GM19463 (cell line): Measurements from ENCODE around the gene ARHGAP42.
"Not testable (repeated sequence)": the region's sequence is repeated elsewhere in the genome, so short reads cannot be mapped to it uniquely, and the experiment has no call there.

ENCODE experiments used
- ATAC-seq: cut with Tn5 transposase; IDR thresholded peaks from one replicate; pipeline ENCODE4 v1.9.1; 2021; ENCODE audit warnings: mild to moderate bottlenecking, moderate library complexity; ENCODE audit not compliant: unreplicated experiment

Gene ARHGAP42

DNA sequence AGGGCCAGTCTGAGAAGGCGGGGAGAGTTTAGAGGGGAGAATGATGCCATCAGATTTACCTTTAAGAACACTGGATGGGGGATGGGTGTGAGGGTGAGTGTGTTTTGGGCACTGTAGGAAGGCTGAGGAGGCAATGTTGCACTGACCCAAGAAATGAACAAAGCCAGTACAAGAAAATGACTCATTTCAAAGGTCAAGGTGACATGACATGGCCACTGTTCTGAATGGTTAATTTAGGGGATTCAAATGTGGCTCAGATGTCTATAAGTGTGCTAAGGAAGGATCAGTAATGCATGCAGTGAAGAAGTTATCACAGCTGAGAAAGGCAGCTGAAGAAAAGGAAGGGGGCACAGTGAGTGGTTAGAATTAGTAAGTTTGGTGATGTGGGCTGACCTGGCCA is 312.7 kb downstream of the ARHGAP42 start:
- no peak for ATAC-seq

DNA sequence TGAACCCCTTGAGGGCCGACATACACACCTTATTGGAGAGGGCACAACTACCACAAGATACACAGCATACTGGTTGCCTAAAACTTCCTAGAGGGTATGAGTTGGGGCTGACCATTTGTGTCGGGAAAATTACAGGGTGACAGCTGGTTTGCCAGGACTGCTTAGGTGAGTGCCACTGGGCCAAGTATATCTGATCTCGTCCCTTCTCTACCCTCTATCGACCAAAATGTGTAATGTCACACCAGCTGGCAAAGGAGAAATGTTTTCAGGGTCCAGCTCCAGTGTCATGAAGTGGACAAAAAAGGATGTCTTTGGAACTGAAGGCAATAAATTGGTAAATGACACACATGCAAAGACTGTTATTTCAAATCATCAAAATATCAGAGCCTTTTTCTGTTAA is 316.4 kb downstream of the ARHGAP42 start:
- peak; percentile 46 for ATAC-seq

DNA sequence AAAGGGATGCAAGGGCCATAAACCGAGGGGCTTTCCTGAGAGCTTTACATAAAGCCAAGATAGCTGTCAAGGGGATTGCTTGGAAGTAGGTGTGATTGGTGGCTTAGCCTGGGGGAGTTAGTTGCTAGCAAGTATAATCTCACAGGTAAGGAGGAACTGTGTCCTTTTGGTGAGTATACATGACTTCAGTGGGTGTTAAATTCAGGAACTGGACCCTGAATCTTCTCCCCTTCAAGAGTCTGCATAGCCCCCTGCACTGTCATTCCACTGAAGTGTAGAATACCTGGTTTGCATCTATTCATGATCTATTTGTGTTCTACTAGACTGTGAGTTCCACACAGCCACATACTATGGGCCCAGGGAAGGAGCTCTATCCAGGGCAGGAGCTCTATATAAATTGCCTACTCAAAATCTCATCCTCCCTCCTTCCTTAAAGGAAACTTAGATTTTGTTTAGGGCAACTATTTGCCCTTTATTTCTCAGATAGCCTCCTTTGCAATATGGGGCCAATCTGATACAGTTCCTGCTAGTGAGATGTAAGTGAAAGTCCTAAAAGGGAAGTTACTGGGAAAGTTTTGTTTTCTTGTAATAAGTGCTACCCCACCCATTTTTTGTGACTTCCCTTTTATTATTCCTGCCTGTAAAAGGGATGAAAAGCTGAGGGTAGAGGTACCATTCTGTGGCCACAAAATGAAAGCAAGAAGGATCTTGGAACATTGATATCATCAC is 322.0 kb downstream of the ARHGAP42 start:
- ATAC-seq: no peak

DNA sequence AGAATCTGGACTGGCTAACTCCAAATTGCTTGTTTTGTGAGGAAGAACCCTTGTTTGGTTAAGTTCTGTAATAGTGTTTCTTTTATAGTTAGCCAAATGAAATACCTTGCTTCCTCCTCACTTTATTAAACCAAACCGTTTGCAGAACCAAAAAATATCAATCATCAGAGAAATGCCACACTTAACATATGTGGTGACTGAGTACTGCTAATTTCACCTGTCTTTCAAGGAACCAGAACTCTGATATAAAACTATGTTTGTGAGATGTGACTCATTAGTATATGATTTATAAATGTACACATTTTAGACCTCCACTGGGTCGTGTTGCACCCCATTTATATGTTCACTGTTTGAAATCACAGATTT is 322.6 kb downstream of the ARHGAP42 start:
- ATAC-seq: no peak

DNA sequence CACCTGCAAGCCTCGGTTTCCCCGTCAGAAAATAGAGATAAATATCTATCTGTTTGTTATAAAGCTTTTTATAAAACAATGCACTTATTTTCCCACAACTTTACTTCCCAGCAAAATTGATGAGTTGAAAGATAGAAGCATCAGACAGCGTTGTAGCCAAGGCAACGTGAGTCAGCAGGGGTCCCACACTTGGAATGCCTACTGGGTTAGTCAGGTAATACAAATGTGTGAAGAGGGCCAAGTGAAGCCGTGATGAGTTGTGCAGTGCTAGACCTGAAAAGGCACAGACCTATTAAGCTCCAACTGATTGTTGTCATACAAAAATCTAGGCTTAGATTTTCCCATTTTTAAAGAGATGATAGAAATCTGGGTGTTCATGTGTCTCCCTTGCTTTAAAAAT is 323.8 kb downstream of the ARHGAP42 start:
- ATAC-seq: no peak

DNA sequence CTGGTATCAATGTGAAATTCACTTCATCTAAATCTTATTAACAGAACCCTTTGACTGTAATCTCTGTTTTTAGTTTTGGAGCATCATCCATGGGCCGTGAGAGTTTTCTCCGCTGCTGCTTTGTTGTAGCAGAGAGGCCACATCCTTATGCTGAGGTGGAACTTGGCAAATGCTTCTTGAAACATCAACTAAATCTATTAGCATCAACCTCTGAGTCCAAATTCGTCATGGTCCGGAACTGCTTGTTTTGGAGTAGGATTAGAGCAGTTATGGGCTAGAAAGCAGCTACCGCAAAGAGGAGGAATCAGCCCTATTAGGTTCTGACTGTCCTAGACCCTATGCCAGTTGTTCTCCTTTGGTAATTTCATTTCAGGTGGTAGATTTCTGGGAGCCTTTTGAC is 324.8 kb downstream of the ARHGAP42 start:
- ATAC-seq: no peak

DNA sequence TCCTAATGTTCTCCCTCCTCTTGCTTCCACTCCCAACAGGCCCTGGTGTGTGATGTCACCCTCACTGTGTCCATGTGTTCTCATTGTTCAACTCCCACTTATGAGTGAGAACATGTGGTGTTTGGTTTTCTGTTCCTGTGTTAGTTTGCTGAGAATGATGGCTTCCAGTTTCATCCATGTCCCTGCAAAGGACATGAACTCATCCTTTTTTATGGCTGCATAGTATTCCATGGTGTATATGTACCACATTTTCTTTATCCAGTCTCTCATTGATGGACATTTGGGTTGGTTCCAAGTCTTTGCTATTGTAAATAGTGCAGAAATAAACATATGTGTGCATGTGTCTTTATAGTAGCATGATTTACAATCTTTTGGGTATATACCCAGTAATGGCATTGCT is 326.6 kb downstream of the ARHGAP42 start:
- not testable (repeated sequence) for ATAC-seq

DNA sequence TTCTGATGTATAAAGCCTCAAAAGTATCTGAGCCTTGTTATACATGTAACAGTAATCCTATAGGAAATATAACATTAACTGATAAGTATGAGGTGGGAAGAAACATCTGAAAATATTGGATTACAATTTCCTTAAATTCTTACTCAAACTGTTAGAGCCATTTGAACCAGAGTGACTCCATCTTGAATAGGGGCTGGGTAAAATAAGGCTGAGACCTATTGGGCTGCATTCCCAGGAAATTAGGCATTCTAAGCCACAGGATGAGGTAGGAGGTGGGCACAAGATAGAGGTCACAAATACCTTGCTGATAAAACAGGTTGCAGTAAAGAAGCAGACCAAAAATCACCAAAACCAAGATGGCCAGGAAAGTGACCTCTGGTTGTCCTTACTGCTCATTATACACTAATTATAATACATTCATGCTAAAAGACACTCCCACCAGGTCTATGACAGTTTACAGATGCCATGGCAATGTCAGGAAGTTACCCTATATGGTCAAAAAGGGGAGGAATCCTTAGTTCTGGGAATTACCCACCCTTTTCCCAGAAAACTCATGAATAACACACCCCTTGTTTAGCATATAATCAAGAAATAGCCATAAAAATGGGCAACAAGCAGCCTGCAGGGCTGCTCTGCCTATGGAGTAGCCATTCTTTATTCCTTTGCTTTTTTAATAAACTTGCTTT is 327.7 kb downstream of the ARHGAP42 start:
- no peak for ATAC-seq

DNA sequence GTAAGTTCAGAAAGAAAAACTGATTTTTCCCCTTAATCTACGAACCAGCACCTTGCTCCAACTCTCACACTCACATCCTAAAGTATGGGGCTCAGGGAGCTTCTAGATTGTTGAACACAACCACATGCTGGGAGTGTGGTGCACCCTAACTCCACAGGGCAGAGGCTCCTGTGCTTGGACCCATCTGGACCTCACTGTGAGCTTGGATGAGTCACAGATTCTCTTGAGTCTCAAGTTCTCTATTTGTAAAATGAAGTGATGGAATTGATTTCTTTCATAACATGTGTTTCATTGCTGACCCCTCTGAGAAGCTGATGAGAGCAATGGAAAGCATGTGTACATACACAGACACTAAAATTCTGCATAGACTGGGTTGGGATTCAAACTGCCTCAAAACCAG is 332.8 kb downstream of the ARHGAP42 start:
- no peak for ATAC-seq

DNA sequence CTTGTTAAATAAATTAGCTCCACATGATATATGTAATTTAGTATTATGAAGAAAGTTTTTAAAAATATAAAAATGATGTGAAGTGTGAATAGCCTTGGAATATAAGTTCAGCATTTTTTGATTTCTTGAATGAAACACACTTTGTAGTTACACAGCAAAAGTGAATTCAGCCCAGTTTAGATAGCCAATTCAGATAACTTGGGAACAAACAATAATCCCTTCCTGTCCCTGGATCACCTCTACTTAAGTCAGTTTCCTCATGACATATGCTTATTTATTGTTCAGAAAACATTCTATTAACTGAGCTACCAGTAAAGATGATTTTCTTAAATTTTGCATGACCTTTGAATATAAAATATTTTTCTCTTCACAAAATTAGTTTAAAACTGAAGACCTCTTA is 335.2 kb downstream of the ARHGAP42 start:
- ATAC-seq: no peak

DNA sequence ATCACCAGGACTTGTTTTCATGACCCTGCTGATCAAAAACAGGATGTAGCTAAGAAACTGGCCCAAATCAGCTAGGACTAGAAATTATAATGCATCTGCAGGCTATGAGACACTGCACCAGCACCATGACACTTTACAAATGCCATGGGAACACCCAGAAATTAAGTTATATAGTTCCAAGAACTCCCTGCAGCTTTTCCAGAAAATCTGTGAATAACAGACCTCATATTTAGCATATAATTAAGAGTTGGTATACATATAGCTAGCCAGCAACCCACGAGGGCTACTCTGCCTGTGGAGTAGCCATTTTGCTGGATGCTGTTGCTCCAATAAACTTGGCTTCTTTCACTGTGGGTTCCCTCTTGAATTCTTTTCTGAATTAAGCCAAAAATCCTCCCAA is 341.6 kb downstream of the ARHGAP42 start:
- ATAC-seq: no peak

DNA sequence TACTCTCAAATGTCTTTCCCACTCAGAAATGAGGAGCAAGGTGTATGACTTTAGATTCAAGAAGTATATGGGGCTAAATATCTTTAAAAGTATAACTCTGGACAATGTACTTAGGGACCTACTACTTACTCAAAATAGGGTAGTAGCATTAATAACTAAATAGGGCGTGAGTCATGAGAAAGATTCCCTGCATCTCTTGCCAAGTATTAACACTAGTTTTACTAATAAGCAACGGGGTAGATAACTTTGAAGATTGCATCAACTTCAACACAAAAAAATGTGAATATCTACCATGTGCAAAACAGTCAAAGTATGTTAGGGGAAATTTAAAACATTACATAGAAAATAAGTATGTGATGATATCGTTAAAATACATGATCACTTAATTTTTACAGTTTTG is 342.9 kb downstream of the ARHGAP42 start:
- no peak for ATAC-seq

DNA sequence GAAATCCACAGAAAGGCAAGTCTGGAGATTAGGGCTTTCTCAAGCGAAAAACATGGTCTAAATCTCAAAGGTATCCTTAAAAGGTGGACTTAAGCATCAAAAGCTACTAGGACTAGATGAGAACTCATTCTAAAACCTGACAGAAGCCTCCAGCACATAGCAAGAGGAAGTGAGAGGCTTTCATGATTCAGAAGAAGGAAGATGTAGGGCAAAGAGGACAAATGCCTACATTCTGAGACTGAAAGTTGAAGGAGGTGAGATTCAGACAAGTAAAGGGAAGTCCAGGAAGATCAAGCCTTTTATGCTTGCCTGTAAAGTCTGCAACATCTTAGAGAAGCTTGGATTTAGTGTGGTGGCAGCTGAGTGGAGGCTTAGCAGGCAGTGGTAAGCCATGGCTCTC is 343.6 kb downstream of the ARHGAP42 start:
- ATAC-seq: no peak

DNA sequence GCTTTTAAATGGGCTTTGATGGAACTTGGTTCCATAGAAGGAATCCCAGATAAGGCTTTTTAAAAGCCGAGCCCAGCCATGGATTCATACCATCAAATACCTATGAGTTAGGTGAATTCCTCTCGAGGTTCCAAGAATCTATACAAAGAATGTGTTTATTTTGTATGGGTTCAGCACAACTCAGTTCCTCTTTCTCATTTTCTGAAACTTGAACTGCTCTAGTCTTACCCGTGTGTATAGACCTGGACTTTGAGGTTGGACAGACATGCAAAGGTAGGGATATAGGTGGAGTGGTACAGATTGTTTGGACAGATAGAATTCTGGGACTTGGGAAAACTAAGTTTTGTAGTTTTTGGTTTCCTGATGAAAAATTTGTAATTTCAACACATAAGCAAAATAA is 344.6 kb downstream of the ARHGAP42 start:
- ATAC-seq: no peak

DNA sequence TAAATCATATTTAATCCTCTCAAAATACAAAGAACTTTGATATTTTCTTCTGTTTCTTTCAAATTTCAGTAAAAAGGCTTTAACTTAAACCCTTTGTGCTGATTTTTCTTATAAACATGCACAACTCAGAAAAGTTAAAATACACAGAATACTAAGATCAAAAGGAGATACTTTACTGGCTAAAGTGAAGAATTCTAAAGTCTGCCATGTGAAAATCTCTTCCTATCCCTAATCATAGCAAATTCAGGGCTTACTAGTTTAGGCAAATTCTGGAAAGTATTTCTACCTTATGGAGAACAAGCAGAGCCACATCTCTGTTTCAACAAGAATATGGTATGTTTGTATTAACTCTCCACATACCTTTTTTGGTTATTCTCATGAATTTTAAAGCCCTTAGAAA is 345.9 kb downstream of the ARHGAP42 start:
- ATAC-seq: no peak

DNA sequence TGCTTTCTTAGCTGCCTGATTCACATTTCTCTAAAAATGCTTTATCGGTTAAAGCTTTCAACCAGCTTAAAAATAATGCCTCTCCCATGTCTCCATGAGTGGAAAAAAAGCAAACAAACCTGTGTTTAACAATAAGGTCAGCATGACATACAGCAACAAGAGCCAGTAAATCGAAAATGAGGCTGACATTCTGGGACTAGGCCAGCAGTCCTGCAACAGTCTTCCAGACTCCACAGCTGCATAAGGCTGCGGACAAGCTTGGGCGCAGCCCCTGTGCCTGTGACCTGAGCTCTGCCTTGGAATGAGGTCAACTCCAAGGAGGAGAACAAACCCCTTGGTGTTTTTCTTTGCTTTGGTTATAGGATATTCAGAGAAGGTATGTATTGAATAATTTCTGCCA is 347.0 kb downstream of the ARHGAP42 start:
- ATAC-seq: no peak

DNA sequence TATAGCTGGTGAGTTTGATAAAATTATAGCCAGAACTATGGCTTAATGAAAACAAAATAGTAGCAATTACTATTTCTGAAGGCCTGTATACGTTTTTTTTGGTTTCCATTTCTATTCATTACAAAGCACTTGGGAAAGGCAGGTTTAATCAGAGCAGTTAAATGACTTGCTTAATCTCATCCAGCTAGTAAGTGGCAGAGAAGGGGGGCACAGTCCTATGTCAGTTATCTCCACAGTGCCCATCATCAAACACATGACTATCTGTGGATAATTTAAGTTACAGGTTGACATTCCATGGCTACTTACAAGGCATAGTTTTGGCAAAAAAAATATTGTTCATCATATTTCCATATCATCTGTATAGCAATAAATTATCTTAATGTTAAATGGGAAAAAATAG is 348.8 kb downstream of the ARHGAP42 start:
- no peak for ATAC-seq
